ENCODE measurements around the gene TRMU. TPM values are rescaled to one million over a fixed set of nuclear protein-coding genes. Genes with fewer than 3 reads are reported as not detected.
A peak's percentile ranks its signal among the peaks of the same experiment; 100 is the strongest.

The TRMU gene
- polyA plus RNA-seq (ENCODE audit: insufficient read length) = 30.1 TPM

- DNase-seq = peak; percentile 88
These were observed at the start of gene TRMU for GRCh38 chr22:46335201-46336118. TSS of gene TRMU (plus strand) at chr22:46335714. CDS start at chr22:46335765, 51 bp downstream.

- no peak for DNase-seq
These were observed 49.5 kb upstream of the TRMU start for GRCh38 chr22:46286006-46286405.

- no peak for DNase-seq
These were observed 48.3 kb upstream of the TRMU start for GRCh38 chr22:46286941-46287872.

GRCh38 chr22:46287873-46288751, 47.4 kb upstream of the TRMU start:
- DNase-seq = no peak

- DNase-seq = no peak
These were observed 46.7 kb upstream of the TRMU start for GRCh38 chr22:46288846-46289243.

GRCh38 chr22:46289244-46289891, 46.1 kb upstream of the TRMU start:
- no peak for DNase-seq

- no peak for DNase-seq
These were observed 45.2 kb upstream of the TRMU start for GRCh38 chr22:46290121-46290842.

- DNase-seq = no peak
These were observed 44.4 kb upstream of the TRMU start for GRCh38 chr22:46290843-46291785.

GRCh38 chr22:46292173-46292572, 43.3 kb upstream of the TRMU start:
- no peak for DNase-seq

- no peak for DNase-seq
These were observed 42.8 kb upstream of the TRMU start for GRCh38 chr22:46292732-46293131.

GRCh38 chr22:46293577-46294260, 41.8 kb upstream of the TRMU start:
- DNase-seq = peak; percentile 80

GRCh38 chr22:46294784-46295183, 40.7 kb upstream of the TRMU start:
- no peak for DNase-seq

GRCh38 chr22:46295277-46295971, 40.1 kb upstream of the TRMU start:
- DNase-seq = no peak

GRCh38 chr22:46296257-46297150, 39.0 kb upstream of the TRMU start, which contains the start of gene GTSE1:
TSS of gene GTSE1 (plus strand) at chr22:46296870. CDS start at chr22:46297401, 531 bp downstream.
- DNase-seq = peak; percentile 99

- DNase-seq = peak; percentile 43
These were observed 38.2 kb upstream of the TRMU start for GRCh38 chr22:46297151-46297812.

- DNase-seq = no peak
These were observed 36.4 kb upstream of the TRMU start for GRCh38 chr22:46299101-46299500.

GRCh38 chr22:46300491-46300890, 35.0 kb upstream of the TRMU start:
- DNase-seq = no peak

All from hindlimb muscle (tissue), 1 donor.